Skeletal muscle tissue (tissue), 4 donors: ENCODE data around the gene AMIGO3. TPM values are rescaled to one million over a fixed set of nuclear protein-coding genes. Genes with fewer than 3 reads are reported as not detected.

Source experiments
- H3K27ac ChIP-seq: one replicate; pipeline ENCODE4 v1.7.0; 2013; ENCODE audit warnings: mild to moderate bottlenecking, low read depth, low read length, inconsistent platforms
- H3K27me3 ChIP-seq, 3 donors: one replicate each; pipeline ENCODE4 v1.7.0; 2013; ENCODE audit warnings: low read length in 3 of 3; ENCODE audit not compliant: control insufficient read depth in 3 of 3, insufficient read depth in 3 of 3
- H3K36me3 ChIP-seq, 3 donors: one replicate each; pipeline ENCODE4 v1.7.0; 2013; ENCODE audit warnings: low read length in 3 of 3; ENCODE audit not compliant: control insufficient read depth in 3 of 3, insufficient read depth in 3 of 3
- H3K4me1 ChIP-seq, 3 donors: one replicate each; pipeline ENCODE4 v1.7.0; 2013; ENCODE audit warnings: low read length in 3 of 3, mild to moderate bottlenecking in 3 of 3; ENCODE audit not compliant: control insufficient read depth in 3 of 3, insufficient read depth in 3 of 3
- H3K4me3 ChIP-seq, 3 donors: one replicate each; pipeline ENCODE4 v1.7.0; 2013; ENCODE audit warnings: low read length in 3 of 3
- H3K9ac ChIP-seq, 3 donors: one replicate each; pipeline ENCODE4 v1.7.0; 2013; ENCODE audit warnings: low read length in 3 of 3, mild to moderate bottlenecking in 3 of 3, moderate library complexity in 2 of 3, low read depth in 1 of 3
- H3K9me3 ChIP-seq, 3 donors: one replicate each; pipeline ENCODE4 v1.7.0; 2013; ENCODE audit warnings: low read length in 3 of 3; ENCODE audit not compliant: control insufficient read depth in 3 of 3
- total RNA-seq: library from RNA; depleted of rRNA; stranded (reverse); fragments of >200 nt; gene quantifications from one replicate; pipeline ENCODE4 v1.2.3, GENCODE V29; 2014
- donor health status: Osteomylitis.

Gene AMIGO3
- total RNA-seq, 1 donor from 2014 or later: under 0.01 TPM

DNA sequence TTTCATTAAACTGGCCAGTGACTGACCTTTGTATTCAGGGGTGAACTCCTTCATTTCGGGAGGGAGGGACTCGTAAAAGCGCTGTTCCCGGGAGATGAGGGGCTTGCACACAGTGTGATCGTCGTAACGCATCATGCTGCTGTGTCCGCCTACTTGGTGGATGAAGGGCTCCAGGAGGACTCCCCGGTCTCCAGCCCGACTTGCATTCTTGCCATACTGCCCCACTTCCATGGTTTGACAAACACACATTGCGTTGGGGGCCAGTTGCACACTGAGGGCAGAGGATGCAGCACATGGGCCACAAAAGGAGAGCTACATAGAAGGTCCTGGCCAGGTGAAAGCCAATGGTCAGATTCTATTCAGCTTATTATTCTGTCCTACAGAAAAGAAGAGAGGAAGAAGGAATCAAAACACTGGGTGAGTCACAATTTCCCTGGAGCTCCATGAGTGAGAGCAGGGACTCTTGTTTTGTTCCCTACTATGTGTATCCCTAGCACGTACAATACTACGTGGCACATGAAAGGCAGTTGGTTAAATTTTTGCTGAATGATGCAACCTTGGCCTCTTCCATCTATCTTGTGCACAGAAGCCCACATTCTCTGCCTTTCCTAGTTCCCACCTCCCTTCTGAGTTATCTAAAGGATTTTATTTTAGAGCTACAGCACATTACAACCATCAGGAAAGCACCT lies 28.5 kb upstream of the AMIGO3 start:
- no peak overlapping the region for H3K4me3 ChIP-seq
- H3K9me3 ChIP-seq: no peaks in the 10 kb centered on the region
- H3K9ac ChIP-seq: no peak overlapping the region
- H3K36me3 ChIP-seq: peaks cover 9 to 15% (median 10%) of the 10 kb centered on the region in 3 donors
- no peaks in the 10 kb centered on the region for H3K27me3 ChIP-seq
- peaks cover 0 to 5% (median 0%) of the 10 kb centered on the region in 3 donors for H3K4me1 ChIP-seq
- H3K27ac ChIP-seq: no peak overlapping the region

GRCh38 chr3:49745986-49746385 lies 26.5 kb upstream of the AMIGO3 start:
- no peaks in the 10 kb centered on the region for H3K9me3 ChIP-seq
- H3K27ac ChIP-seq: no peak overlapping the region
- peaks cover 0 to 5% (median 0%) of the 10 kb centered on the region in 3 donors for H3K4me1 ChIP-seq
- no peaks in the 10 kb centered on the region for H3K27me3 ChIP-seq
- H3K9ac ChIP-seq: no peak overlapping the region
- H3K36me3 ChIP-seq: peaks cover 9 to 15% (median 10%) of the 10 kb centered on the region in 3 donors
- no peak overlapping the region for H3K4me3 ChIP-seq

DNA sequence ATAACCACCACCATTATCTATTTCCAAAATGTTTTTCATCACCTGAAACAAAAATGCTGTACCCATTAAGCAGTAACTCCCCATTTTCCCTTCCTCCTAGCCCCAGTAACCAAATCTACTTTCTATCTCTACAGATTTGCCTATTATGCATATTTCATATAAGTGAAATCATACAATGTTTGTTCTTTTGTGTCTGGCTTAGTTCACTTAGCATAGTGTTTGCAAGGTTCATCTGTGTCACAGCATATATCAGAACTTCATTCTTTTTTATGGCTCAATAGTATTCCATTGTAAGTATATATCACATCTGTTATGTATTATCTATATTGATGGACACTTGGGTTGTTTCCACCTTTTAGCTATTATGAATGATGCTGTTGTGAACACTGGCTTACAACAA lies 20.9 kb upstream of the AMIGO3 start:
- Histone ChIP-seq H3K36me3 (peaks cover 11 to 24% (median 20%) of the 10 kb centered on the region in 3 donors), H3K27ac (no peak overlapping the region), H3K4me1 (no peaks in the 10 kb centered on the region), H3K27me3 (no peaks in the 10 kb centered on the region), H3K9ac (no peak overlapping the region), H3K4me3 (no peak overlapping the region), H3K9me3 (no peaks in the 10 kb centered on the region)

DNA sequence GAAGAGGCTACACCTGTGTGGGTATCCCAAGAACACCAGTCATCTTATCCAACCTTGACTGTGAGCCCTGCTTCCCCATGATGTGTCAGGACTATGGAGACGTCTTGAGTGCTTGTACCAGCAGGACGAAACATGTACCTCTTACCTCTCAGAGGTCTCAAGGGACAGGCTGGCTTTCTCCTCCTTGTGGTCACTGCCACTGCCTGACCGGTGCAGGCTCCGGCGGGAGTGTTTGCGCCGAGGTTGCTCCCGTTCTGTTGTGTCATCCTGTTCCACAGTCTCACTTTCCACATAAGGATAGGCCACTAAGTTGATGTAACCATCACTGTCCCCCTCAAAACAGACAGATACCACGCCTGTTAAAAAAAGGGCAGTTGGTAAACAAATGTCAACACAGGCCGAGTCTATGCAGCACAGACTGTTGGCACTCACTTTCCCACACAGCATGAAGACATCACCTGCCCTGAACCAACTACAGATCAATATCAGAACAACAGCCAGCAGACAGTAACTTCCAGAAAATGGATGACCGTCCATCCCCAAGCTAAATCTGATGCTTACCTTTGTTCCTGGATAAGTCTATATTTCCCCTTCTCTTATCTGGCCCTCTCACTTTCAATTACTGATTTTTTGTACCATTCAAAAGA lies 18.7 kb upstream of the AMIGO3 start:
- Histone ChIP-seq H3K36me3 (peaks cover 20 to 35% (median 35%) of the 10 kb centered on the region in 3 donors), H3K27me3 (no peaks in the 10 kb centered on the region), H3K4me3 (no peak overlapping the region), H3K9me3 (no peaks in the 10 kb centered on the region), H3K9ac (no peak overlapping the region), H3K27ac (no peak overlapping the region), H3K4me1 (no peaks in the 10 kb centered on the region)

DNA sequence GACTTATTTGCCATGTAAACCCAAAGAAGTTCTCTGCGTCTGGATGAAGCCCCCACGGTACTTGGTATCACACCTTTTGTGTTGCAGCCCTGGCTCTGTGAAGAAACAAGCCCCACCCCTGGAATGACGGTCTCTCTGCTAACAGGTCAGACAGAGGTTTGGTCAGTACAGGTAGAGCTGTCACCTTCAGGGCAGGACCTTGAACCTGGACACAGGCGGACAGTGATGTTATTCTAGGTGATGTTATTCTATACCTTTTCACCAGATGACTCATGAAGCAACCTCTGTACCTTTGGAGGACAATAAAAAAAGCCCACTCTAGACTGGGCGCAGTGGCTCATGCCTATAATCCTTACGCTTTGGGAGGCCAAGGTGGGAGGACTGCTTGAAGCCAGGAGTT lies 15.3 kb upstream of the AMIGO3 start:
- no peak overlapping the region for H3K9ac ChIP-seq
- no peaks in the 10 kb centered on the region for H3K27me3 ChIP-seq
- H3K4me3 ChIP-seq: no peak overlapping the region
- no peak overlapping the region for H3K27ac ChIP-seq
- H3K36me3 ChIP-seq: peaks cover 41 to 52% (median 45%) of the 10 kb centered on the region in 3 donors
- no peaks in the 10 kb centered on the region for H3K9me3 ChIP-seq
- H3K4me1 ChIP-seq: no peaks in the 10 kb centered on the region

DNA sequence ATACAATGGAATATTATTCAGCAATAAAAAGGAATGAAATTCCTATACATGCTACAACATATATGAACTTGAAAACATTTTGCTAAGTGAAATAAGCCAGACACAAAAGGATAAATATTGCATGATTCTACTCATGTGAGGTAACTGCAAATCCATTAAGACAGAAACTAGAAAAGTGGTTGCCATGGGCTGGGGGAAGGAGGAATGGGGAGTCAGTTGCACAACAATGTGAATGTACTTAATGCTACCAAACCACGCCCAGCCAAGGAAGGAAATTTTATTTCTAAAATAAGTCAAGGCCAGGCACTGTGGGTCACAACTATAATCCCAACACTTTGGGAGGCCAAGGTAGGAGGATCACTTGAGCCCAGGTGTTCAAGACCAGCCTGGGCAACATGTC lies 14.1 kb upstream of the AMIGO3 start:
- no peaks in the 10 kb centered on the region for H3K9me3 ChIP-seq
- no peak overlapping the region for H3K4me3 ChIP-seq
- H3K36me3 ChIP-seq: peaks cover 41 to 50% (median 45%) of the 10 kb centered on the region in 3 donors
- H3K27me3 ChIP-seq: no peaks in the 10 kb centered on the region
- H3K27ac ChIP-seq: no peak overlapping the region
- no peaks in the 10 kb centered on the region for H3K4me1 ChIP-seq
- H3K9ac ChIP-seq: no peak overlapping the region

DNA sequence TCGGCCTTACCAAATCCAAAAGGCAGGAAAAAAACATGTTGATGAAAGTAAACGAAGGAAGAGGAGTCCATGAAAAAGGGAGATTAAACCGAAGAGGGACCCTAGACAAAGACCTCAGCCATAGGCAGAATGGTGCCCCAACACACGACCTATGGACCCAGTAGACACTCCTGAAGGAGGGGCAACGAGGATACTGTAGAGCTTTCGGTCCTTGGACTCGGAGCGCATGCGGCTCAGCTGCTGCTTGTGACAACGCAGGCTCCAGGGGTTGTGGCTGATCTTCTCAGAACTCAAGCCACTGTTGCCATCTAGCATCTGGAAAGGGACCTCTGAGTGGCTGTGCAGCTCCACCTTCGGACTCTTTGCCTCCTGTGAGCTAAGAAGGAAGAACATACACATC lies 13.1 kb upstream of the AMIGO3 start:
- Histone ChIP-seq H3K9ac (no peak overlapping the region), H3K9me3 (no peaks in the 10 kb centered on the region), H3K4me1 (no peaks in the 10 kb centered on the region), H3K27ac (no peak overlapping the region), H3K36me3 (peaks cover 38 to 48% (median 43%) of the 10 kb centered on the region in 3 donors), H3K27me3 (no peaks in the 10 kb centered on the region), H3K4me3 (no peak overlapping the region)

GRCh38 chr3:49729966-49730609 lies 10.6 kb upstream of the AMIGO3 start:
- no peak overlapping the region for H3K4me3 ChIP-seq
- peaks cover 46 to 60% (median 53%) of the 10 kb centered on the region in 3 donors for H3K36me3 ChIP-seq
- no peak overlapping the region for H3K9ac ChIP-seq
- H3K4me1 ChIP-seq: peaks cover 0 to 11% (median 5%) of the 10 kb centered on the region in 3 donors
- no peak overlapping the region for H3K27ac ChIP-seq
- no peaks in the 10 kb centered on the region for H3K27me3 ChIP-seq
- H3K9me3 ChIP-seq: no peaks in the 10 kb centered on the region

DNA sequence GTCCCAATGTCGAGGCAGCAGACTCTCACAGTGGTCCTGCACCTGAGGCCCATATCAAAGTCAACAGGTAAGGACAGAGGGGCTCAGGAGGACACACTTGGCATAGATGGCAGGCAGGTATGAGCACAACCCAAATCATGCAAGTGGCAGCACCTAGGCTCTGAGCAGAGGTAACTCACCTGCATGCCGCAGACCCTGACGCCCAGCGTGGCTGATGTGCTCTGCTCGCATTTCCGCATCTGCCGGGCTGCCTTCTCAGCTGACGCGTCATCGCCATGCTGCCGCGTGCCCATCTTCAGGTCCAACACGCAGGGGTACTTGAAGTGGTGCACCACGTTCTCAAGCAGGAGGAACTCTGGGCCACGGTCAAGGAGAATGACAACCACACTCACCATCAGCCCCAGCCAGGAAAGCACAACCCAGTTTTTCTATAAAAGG lies 8.5 kb upstream of the AMIGO3 start:
- Histone ChIP-seq H3K27me3 (no peaks in the 10 kb centered on the region), H3K9me3 (no peaks in the 10 kb centered on the region), H3K36me3 (peaks cover 37 to 49% (median 46%) of the 10 kb centered on the region in 3 donors), H3K27ac (no peak overlapping the region), H3K4me1 (peaks cover 15 to 29% (median 20%) of the 10 kb centered on the region in 3 donors), H3K4me3 (no peak overlapping the region), H3K9ac (no peak overlapping the region)
